C1 segment of cervical spinal cord (tissue), 14 donors: ENCODE results near the gene ROR1.
A peak's percentile ranks its signal among the peaks of the same experiment; 100 is the strongest.

Experiments used
- DNase-seq, 14 donors: peaks; one replicate each; lab custom pipeline; 2025; lab: John Stamatoyannopoulos, UW

Gene ROR1

DNA sequence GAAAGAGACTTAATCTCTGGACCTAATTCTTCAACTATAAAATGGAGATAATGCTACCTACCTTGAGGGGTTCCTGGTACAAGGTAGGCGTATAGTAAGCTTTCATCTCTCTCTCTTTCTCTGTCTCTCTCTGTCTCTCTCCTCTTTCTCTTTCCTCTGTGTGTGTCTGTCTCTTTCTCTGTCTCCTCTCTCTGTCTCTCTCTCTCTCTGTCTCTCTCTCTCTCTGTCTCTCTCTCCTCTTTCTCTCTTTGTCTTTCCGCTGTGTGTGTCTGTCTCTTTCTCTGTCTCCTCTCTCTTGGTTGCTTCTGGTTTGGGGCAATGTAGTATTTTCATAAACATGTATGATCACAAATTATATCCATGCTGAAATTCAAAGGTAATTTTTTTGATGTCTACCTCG, 353.5 kb downstream of the ROR1 start:
- DNase-seq, result no peak

DNA sequence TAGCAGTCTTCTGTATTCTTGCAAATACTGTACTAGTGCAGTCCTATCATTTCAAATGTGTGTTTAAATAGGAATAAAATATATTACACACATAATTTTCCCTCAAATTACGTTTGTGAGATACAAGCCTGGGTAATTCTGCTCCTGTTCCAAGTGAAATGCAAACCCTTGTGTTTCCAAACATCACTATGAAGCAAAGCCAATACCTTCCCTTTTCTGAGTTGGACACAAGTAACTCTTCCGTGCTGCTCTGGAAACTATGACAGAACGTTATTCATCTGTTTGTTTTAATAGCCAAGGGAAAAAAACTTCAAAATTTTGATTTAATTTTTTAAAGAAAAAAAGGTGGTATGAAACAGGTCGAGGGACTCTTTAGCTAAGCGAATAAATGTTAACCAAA, 355.9 kb downstream of the ROR1 start:
- DNase-seq, result no peak

DNA sequence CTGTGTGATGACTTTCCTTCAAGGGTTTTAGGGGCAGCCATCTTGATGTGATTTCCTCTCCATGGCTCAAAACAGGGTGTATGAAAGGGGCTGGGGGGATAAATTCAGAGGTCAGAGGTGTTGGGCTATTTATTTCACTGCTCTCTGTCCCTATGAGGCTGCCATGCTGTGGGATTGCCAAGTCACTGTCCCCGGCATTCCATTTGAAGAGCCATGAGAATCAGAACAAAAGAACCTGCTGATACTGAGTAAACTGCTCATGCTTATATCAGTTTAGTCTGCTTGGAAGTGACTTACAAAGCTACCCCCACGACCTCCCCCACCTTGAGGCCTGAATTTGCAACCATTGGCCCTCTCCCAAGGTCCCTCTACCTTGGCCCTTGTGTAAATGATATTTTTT, 357.3 kb downstream of the ROR1 start:
- DNase-seq, result no peak

DNA sequence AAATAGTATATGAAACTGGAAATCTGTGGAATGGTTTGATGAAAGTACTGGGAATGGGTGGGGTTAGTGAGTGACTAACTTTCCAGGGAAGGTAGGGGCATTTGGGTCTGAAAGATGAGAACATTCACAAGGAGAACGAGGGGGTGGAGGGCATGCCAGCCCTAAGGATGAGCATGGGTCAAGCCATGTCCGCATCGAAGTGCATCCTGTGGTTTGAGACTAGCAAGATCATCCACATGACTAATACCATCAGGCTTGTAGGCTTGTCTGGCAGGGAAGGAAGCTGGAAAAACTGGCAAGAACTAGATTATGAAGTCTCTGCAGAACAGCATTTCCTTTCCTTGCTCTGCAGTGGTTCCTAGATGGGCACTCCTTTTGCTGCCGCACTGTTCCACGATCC, 359.2 kb downstream of the ROR1 start:
- DNase-seq, result no peak

DNA sequence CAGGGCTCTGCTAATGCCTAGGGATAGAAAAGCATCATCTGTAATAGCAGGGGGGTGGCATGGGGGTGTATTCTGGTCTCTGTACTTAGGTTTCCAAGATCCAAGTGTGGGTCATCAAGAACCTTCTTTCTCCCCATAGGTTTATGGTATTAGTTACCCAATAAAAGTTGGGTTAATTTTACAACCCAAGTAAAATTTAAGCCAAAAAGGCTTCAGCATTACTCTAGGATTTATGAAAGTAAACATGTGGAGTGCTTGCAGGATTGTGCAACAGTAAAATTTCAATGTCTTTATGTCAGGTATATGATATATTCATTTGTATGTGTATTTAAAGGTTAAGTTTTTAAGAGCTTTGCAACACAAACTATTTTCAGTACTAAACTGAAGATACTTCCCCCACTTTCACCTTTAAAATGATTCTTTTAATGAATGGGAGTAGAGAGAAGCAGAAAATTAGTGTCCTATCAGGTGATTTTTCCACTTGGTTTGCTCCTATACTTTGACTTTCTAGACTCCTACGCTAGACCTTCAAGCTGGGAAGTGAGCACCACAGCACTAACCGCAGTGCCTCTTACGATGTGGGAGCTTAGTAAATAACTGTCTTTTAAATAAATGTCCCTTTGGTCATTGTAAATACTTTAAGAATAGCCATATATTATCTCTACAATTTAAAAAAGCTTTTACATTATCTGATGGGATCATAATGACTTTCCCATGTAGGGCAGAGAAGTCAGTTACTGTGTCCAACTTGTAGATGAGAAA, 361.8 kb downstream of the ROR1 start:
- DNase-seq, result no peak

DNA sequence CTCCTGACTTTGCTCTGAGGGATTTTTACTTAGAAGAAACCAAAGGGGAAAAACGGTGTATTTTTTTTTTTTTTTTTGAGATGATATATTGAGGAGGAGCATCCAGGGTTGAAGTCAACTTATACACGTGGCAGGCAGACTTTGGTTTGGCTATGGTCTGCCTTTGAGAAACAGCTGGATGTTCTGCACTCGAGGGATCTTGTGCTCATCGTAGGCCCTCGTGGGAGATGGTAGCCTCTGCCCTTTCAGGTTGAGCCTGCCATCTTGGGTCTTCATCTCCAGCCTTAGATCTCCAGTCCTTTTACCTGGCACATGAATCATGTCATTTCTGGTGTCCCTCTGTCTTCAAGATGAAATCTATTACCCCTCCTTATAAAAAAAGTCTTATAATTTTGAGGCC, 362.5 kb downstream of the ROR1 start:
- no peak for DNase-seq

DNA sequence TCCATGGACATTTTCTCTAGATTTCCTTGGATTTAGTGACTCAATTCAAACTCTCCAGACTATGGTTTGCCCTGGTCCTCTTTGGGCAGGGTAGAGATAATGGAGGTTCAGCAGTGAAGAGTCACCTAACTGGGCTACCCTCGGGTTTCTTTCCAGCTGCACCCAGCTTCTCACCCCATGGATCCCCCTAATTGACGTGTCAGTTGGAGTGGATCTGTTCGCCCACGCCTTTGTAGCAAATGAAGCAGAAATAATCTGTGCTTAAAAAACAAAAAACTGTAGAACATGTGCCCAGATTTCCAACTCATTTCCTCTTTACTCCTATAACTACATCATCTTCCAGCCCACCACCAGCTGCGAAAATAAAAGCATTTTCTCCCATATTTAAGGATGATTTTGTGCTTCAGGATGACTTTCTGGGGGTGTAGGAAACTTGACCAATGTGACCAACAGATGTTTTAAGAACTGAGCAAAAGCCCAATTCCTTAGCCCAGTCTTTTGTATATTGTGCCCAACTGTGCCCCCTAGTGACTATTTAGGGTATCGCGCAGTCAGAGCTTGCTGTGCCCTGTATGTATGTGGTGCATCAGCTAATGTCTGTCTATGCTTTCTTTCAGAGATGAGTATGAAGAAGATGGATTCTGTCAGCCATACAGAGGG, 363.1 kb downstream of the ROR1 start:
- peak in 12 of 14 donors; percentile 10 to 83 (median 48) for DNase-seq

DNA sequence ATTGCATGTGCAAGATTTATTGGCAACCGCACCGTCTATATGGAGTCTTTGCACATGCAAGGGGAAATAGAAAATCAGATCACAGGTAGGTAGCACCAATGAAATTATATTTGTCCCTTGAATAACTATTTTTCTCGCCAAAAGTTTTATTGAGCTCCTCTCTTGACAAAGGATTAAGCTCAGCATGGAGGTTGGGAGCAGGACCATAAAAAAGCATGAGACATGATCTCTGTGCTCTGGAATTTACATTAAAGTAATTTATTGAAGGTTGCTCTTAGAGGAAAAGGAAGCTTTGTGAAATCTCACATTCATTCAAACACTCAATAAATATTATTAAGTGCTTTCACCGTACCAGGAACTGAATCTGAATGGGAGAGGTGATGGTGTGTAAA, 363.6 kb downstream of the ROR1 start:
- DNase-seq, result no peak

DNA sequence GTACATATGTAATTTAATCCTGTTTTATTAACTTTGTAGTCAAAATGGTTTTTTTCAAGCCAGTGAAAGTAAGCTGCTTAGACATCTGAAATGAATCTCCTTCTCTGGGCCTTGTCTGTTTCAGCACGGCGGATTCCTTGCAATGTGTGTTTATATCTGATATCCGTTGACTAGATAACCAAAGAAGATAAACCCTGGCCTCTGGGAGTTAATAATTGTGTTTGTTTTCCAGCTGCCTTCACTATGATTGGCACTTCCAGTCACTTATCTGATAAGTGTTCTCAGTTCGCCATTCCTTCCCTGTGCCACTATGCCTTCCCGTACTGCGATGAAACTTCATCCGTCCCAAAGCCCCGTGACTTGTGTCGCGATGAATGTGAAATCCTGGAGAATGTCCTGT, 366.1 kb downstream of the ROR1 start:
- DNase-seq, result no peak

DNA sequence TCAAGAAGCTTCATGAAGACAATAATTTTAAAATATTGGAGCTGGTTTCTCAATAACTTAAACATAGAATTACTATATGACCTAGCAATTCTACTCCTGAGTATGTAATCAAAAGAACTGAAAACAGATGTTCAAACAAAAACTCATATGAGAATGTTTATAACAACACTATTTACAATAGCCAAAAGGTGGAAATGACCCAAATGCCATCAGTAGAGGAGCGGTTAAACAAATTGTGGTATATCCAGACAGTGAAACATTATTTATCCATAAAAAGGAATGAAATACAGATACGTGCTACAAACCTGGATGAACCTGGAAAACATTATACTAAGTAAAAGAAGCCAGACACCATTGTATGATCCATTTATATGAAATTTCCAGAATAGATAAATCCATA, 366.8 kb downstream of the ROR1 start:
- no peak for DNase-seq

DNA sequence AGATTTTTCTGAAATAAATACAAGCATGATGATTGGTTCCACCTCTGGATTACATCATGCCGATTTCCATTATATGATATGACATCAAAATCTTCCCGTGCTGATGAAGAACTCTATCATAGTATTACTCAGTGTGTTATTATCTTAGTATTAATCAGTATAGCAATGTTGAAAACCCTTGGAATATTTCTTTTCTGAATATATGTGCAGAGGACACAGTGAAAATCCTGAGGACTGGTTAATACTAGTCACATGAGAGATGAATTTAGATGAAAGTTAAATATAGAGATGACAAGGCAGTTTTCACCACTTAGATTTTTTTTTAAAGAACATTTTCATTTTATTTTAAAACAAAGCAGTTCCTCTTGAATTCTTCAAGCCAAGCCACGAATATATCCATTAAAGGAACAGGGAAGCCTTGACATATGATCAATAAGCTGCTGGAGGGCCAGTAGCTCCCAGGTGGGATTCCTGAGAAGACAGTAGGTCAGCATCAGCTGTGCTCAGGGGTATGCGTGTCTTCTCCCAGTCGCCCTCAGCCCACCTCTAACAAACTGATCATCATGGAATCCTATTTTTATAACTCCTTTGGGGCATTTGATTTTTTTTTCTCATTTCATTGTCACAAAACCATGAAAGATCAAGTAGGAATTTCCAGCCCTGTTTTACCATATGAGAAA, 373.4 kb downstream of the ROR1 start:
- DNase-seq, result no peak

DNA sequence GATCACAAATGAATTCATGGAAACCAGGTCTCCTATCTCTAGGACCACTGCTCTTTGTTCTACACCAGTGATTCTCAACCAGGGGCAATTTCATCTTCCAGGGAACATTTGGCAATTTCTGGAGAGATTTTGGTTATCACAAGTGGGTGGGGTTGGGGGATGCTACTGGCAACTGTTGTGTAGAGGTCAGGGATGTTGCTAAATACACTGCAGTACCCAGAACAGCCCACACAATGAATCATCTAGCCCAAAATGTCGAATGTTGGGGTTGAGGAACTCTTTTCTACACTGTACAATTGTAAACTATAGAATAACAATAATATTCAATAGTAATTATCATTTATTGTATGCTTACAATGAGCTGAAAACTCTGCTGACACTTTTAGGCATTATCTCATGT, 373.9 kb downstream of the ROR1 start:
- DNase-seq, result no peak

DNA sequence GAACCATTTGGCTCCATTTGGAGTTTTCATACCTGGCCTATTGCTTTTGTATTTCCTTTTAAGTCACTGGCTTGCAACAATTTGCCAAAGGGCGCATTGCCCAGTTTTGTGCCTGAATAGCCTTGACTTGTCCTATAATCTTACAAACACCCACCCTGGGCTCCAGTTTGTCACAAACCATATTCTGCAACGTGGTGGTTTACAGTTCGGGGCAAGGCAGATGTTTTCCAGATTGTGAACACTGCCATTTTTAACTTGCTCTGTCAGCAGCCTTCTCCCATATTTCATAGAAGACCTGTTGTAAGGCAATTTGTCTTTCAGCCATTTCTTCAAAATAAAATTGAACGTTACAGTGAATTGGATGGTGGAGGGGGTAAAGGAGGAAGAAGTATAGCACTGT, 376.4 kb downstream of the ROR1 start:
- DNase-seq, result no peak

DNA sequence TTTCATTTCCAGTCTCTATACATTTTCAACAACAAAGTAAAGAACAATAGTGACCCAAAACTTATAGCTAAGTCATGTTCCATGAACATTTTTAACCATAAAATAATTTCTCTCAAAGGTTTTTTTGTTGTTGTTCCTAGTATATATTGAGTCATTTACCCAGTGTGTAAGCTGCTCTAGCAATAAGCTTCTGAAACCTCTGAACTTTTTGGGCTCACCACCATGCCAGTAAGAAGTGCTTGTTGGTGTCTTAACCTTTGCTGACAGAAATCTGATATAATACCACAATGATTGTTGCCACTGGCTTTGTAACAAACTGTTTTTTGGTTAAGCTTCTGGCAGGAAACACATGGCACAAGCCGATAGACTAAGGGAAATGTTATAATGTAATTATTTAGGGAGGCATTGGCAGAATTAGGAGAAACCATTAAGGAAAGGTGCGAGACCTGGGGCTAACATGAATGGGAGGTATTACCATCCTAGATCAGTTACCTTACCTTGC, 377.0 kb downstream of the ROR1 start:
- no peak for DNase-seq

DNA sequence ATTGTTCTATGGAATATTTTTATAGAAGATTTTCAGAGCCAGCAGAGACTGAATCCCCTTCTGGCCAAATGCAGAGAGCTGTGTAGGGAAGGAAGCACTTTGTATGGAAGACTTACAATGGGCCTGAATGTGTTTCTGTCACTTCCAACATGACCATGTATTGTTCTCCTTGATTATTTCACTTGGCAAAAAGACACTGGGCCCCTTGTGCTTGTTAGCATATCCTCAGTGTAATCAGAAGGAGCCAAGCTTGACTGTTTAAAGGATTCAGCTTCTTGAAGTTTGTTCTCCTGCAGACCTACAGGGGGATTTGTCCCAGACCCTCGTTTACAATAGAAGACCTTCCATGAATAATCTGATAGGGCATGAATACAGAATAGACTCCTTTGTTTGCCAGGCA, 381.5 kb downstream of the ROR1 start:
- peak in 2 of 14 donors; percentile 13 to 32 for DNase-seq

DNA sequence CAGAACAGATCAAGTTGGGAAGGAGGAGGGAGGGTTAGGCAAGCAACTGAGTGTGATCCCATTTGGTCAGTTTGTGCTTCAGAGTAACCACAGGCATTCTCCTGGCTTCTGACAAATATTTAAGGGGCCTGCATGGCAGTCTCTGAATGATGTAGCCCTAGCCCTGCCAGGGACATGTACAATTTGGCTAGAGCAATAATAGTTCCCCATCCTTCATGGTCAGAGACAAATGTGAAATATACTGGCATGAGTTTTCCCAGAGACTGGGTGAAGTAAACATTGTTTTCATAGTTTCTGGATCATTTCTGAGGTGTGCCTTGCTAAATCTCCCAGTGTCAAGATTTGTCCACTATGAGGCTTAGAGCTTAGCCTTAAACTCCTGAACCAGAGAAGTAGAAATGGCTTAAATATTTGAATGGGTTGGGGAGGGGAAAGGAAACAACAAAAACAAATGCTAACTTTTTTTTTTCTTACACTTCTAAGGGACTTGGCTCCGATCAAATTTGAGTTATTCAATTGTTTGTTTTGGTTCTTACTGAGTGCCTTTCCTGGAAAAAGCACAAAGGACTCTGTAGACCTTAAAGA, 387.6 kb downstream of the ROR1 start:
- peak in 1 of 14 donors; percentile 5 for DNase-seq

DNA sequence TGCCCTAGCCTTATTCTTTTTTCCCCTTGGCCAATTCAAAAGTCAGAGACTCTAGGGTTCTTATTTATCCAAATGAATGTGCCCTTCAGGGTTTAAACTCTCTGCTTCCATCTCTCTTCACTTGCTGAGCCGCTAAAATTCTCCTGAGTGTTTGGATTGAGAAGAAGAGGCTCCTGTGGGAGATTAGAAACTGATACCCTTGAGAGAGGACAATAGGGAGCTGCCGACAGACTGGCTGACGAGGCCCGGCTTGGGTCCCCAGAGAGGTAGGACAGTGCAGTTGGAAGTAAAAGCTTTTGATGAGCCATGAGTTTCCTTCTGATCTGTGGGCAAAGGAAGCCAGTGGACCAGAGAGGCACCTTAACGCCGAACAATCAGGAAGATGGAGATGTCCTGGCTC, 388.3 kb downstream of the ROR1 start:
- no peak for DNase-seq

DNA sequence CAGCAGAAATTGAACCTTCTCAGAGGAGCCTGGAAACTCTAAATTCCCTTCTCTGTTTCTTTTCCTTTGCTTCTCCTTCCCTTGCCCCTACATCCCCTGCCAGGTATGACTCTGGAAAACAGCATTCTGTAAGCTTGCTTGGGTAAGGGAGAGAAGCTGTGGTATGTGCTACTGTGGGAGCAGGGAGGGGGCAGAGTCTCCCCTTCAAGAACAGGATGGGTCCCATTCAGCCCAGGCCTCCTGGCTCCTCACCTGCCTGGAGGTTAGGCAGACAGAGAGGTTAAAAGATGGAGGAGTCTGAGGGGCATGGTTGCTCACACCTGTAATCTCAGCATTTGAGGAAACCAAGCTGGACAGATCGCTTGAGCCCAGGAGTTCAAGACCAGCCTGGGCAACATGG, 389.0 kb downstream of the ROR1 start:
- no peak for DNase-seq

DNA sequence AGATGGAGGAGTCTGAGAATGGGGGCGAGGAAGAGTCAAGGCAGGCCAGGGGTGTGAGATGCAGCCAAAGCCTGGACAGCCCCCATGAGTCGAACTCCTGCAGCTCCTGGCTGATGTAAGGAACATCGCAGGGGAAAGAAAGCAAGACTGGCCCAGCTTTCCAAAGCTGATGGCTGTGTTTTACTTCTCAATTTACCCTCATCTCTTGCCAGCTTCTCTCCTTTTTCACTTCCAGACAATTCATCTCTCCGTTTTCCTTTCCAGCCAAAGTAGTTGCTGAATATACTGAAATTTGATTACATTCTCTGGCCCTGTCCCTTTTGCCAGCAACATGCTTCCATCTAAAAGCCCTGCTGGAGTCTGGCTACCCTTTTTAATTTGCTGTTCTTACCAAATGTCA, 389.6 kb downstream of the ROR1 start:
- no peak for DNase-seq

DNA sequence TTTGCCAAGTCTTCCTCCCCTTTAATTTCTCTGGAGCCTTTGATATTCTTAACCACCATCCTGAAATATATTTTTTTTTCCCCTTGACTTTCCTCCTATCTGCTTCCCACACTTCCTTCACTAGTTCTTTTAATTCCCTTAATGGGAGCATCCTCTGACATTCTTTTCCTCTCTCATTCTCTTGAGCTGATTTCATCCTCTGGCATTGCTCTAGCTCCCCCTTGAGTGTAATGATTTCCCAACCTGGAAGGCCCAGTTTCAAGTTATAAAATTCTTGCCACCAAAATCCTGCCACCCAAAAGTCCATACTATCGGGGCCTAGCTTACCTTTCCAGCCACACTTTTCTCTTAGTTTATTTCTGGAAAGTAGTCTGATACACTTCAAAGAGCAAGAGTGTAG, 390.2 kb downstream of the ROR1 start:
- peak in 2 of 14 donors; percentile 13 to 17 for DNase-seq

DNA sequence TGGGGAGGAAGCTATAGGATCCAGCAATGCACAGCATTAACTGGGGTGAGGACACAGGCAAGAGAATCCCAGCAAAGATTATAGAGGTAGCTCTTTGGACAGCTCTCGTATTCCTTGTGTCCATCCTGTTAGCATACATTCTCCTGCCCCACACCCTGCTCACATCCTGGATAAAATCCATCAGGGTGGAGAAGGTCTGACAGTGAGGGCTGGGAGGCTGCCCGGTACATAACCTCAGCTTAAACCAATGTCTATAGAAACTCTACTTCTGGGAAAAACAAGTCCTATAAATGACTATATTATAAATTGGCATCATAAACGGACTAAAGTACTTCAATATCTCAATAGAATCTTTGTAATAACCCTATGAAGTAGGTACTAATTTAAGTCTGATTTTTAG, 392.8 kb downstream of the ROR1 start:
- DNase-seq, result no peak

DNA sequence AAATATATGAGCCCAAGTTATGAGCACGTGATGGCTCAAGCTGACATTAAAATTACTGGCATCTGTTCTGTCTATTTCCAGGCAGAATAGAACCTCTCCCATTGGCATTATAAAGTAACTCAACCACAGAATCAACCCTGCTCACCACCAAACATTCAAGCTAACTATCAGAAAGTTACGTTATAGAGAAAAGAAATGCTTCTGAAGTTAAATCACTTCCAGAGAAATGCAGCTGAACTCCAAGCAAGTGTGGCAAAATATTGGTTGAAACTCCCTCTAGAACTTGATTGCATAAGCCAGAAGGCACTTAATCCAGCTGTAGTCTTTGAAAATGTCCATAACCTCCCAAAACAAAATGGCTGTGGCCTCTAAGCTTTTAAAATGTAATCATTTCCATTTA, 393.4 kb downstream of the ROR1 start:
- no peak for DNase-seq
